HUES64 (cell line): ENCODE measurements around the gene MST1.

Experiments used
- H3K27ac ChIP-seq: 2 replicates; pipeline ENCODE4 v1.7.0; 2013; ENCODE audit warnings: low read depth, low read length, inconsistent platforms
- H3K27me3 ChIP-seq: 2 replicates; pipeline ENCODE4 v1.6.1; 2013; ENCODE audit warnings: mild to moderate bottlenecking, low read length; ENCODE audit not compliant: insufficient read depth
- H3K36me3 ChIP-seq: 2 replicates; pipeline ENCODE4 v1.6.1; 2013; ENCODE audit warnings: mild to moderate bottlenecking, low read length; ENCODE audit not compliant: insufficient read depth
- H3K4me1 ChIP-seq: 2 replicates; pipeline ENCODE4 v1.6.1; 2013; ENCODE audit warnings: mild to moderate bottlenecking, low read length, moderate library complexity; ENCODE audit not compliant: insufficient read depth
- H3K4me3 ChIP-seq: 2 replicates; pipeline ENCODE4 v1.5.1; 2013; ENCODE audit warnings: mild to moderate bottlenecking, low read length, moderate library complexity
- H3K9ac ChIP-seq: 2 replicates; pipeline ENCODE4 v1.6.1; 2013; ENCODE audit warnings: mild to moderate bottlenecking, low read depth, low read length
- H3K9me3 ChIP-seq: 2 replicates; pipeline ENCODE4 v1.6.1; 2013; ENCODE audit warnings: low read depth, low read length; ENCODE audit not compliant: insufficient read depth
- WGBS: fragments of 150-250, 120-280 bp; methylation state at CpG from one replicate; pipeline ENCODE4 v1.1.7; 2013; ENCODE audit warnings: missing lambda C conversion rate; 5-methylcytosine and 5-hydroxymethylcytosine counted together

The MST1 gene

GRCh38 chr3:49717211-49717958, 28.1 kb upstream of the MST1 start:
- no peaks in the 10 kb centered on the region for H3K9me3 ChIP-seq
- H3K9ac ChIP-seq: no peak overlapping the region
- 0 out of 2 replicates have a peak, but pooled peaks cover 6% of the 10 kb centered on the region for H3K4me1 ChIP-seq
- H3K27me3 ChIP-seq: no peaks in the 10 kb centered on the region
- no peak overlapping the region for H3K27ac ChIP-seq
- no peak overlapping the region for H3K4me3 ChIP-seq
- peaks cover 23% of the 10 kb centered on the region for H3K36me3 ChIP-seq
- WGBS: 91% methylated on average over 13 of the region's 14 CpGs

DNA sequence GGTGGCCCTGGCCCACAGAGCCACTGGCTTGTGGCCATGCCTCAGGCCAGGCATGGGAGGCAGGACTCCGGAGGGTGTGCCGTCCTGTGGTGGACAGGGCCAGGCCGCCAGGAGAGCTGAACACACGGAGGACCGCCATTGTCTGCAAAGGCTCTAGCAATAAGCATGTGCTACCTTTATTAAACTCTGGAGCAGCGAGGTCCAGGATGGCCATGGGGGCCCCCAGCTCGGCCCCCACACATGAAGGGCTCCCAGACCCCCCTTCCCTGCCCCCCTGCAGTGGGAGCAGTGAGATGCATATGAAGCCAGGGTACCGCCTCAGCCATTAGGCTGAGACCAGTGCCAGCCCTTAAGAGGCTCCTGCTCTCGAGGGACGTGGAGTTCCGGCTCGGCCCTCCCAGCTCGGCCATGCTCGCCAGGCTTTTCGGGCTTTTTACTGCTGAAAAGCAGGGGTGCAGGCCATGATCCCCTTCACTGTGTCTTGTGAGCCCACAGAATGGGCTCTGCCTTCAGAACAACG, 27.5 kb upstream of the MST1 start:
- Histone ChIP-seq H3K36me3 (peaks cover 17% of the 10 kb centered on the region), H3K27me3 (no peaks in the 10 kb centered on the region), H3K27ac (no peak overlapping the region), H3K4me1 (0 out of 2 replicates have a peak, but pooled peaks cover 6% of the 10 kb centered on the region), H3K9me3 (no peaks in the 10 kb centered on the region), H3K4me3 (no peak overlapping the region), H3K9ac (no peak overlapping the region)
- WGBS: 93% methylated on average over 16 of the region's 16 CpGs

GRCh38 chr3:49716169-49716568, 26.9 kb upstream of the MST1 start:
- no peak overlapping the region for H3K4me3 ChIP-seq
- 94% methylated on average over 7 of the region's 7 CpGs for WGBS

GRCh38 chr3:49715611-49716121, 26.4 kb upstream of the MST1 start:
- 93% methylated on average over 13 of the region's 13 CpGs for WGBS
- H3K9me3 ChIP-seq: no peaks in the 10 kb centered on the region
- H3K4me3 ChIP-seq: no peak overlapping the region
- no peak overlapping the region for H3K27ac ChIP-seq
- 0 out of 2 replicates have a peak, but pooled peaks cover 6% of the 10 kb centered on the region for H3K4me1 ChIP-seq
- H3K36me3 ChIP-seq: peaks cover 6% of the 10 kb centered on the region; the same call in 1 of the 2 replicates
- H3K9ac ChIP-seq: no peak overlapping the region
- no peaks in the 10 kb centered on the region for H3K27me3 ChIP-seq

More at GRCh38 chr3:49716169-49716568, 26.9 kb upstream of the MST1 start:
- Histone ChIP-seq H3K9me3 (no peaks in the 10 kb centered on the region), H3K36me3 (peaks cover 11% of the 10 kb centered on the region), H3K27ac (no peak overlapping the region), H3K4me1 (0 out of 2 replicates have a peak, but pooled peaks cover 6% of the 10 kb centered on the region), H3K27me3 (no peaks in the 10 kb centered on the region), H3K9ac (no peak overlapping the region)

GRCh38 chr3:49714728-49715550, 25.7 kb upstream of the MST1 start:
- H3K4me3 ChIP-seq: no peak overlapping the region
- H3K36me3 ChIP-seq: peaks cover 6% of the 10 kb centered on the region; the same call in 1 of the 2 replicates
- H3K4me1 ChIP-seq: 0 out of 2 replicates have a peak, but pooled peaks cover 6% of the 10 kb centered on the region
- H3K27me3 ChIP-seq: no peaks in the 10 kb centered on the region
- 91% methylated on average over 13 of the region's 13 CpGs for WGBS
- H3K27ac ChIP-seq: no peak overlapping the region
- no peaks in the 10 kb centered on the region for H3K9me3 ChIP-seq
- no peak overlapping the region for H3K9ac ChIP-seq

DNA sequence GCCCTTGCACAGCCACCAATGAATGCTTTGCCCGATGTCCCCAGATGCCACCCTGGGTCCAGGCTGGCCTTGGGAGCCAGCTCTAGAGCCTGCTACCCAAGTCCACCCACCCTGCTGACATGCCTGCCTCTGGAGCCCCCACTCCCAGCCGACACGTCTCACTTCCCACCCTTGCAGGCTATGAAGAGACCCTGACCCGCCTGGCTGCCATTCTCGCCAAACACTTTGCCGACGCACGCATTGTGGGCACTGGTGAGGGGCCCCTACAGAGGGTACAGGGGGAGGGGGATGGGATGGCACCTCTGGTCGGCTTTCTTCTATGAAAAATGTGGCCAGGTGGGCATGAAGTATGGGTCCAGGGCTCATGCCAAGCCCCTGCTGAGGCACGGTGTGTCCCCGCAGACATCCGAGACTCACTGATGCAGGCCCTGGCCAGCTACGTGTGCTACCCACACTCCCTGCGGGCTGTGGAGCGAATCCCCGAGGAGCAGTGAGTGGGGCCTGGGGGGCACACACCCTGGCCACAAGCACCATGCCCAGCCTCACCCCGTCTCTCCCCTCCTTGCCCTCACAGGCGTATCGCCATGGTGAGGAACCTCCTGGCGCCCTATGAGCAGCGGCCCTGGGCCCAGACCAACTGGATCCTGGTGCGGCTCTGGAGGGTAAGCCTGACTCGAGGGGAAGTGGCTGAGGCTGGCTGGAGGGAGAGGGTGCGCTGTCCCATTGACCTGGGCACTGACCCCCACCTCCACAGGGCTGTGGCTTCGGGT, 24.2 kb upstream of the MST1 start:
- Histone ChIP-seq H3K4me1 (0 out of 2 replicates have a peak, but pooled peaks cover 2% of the 10 kb centered on the region), H3K9me3 (no peaks in the 10 kb centered on the region), H3K27me3 (no peaks in the 10 kb centered on the region), H3K27ac (no peak overlapping the region), H3K36me3 (peaks cover 6% of the 10 kb centered on the region; the same call in 1 of the 2 replicates), H3K4me3 (no peak overlapping the region), H3K9ac (no peak overlapping the region)
- 94% methylated on average over 25 of the region's 25 CpGs for WGBS

- WGBS: 82% methylated on average over 7 of the region's 7 CpGs
- Histone ChIP-seq H3K9me3 (no peaks in the 10 kb centered on the region), H3K36me3 (peaks cover 6% of the 10 kb centered on the region; the same call in 1 of the 2 replicates), H3K27ac (no peak overlapping the region), H3K9ac (no peak overlapping the region), H3K4me3 (no peak overlapping the region), H3K27me3 (no peaks in the 10 kb centered on the region), H3K4me1 (no peaks in the 10 kb centered on the region)
Measured at GRCh38 chr3:49712631-49713317, 23.5 kb upstream of the MST1 start.

GRCh38 chr3:49712166-49712565, 22.9 kb upstream of the MST1 start:
- peaks cover 6% of the 10 kb centered on the region; the same call in 1 of the 2 replicates for H3K36me3 ChIP-seq
- H3K27ac ChIP-seq: no peak overlapping the region
- no peak overlapping the region for H3K4me3 ChIP-seq
- 94% methylated on average over 11 of the region's 11 CpGs for WGBS
- no peaks in the 10 kb centered on the region for H3K27me3 ChIP-seq
- no peaks in the 10 kb centered on the region for H3K9me3 ChIP-seq
- no peaks in the 10 kb centered on the region for H3K4me1 ChIP-seq
- no peak overlapping the region for H3K9ac ChIP-seq

DNA sequence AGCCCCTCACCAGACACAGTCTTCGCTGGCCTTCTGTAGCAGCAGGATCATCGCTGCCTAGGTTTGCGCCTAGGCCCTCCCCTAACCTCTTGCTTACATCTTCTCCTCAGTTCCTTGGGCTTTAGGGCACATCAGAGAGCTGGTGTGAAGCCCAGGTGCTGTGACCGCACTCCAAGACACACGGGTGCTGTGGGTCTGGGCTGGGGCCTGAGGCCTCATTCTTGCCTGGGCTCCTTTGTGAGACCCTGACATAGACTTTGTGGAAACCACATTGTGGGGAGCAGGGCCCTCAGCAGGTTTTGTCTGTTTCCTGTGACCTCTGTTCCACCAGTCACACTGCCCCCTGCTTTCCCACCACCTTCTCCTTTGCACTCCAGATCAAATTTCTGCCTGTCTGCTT, 22.2 kb upstream of the MST1 start:
- no peak overlapping the region for H3K27ac ChIP-seq
- no peaks in the 10 kb centered on the region for H3K27me3 ChIP-seq
- H3K9me3 ChIP-seq: no peaks in the 10 kb centered on the region
- H3K36me3 ChIP-seq: peaks cover 10% of the 10 kb centered on the region; the same call in 1 of the 2 replicates
- no peak overlapping the region for H3K4me3 ChIP-seq
- no peaks in the 10 kb centered on the region for H3K4me1 ChIP-seq
- H3K9ac ChIP-seq: no peak overlapping the region
- 94% methylated on average over 5 of the region's 5 CpGs for WGBS

DNA sequence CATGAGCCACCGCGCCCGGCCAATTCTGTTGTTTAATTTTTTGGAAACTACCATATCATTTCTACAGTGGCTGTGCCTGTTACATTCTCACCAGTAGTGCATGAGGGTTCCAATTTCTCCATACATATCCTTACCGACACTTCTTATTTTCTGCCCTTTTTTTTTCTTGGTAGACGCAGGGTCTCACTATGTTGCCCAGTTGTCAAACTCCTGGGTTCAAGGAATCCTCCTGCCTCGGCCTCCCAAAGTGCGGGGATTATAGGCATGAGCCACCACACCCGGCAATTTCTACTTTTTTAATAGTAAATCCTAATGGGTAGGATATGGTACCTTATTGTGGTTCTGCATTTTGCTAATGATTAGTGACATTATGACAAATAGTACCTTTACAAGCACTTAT, 20.6 kb upstream of the MST1 start:
- Histone ChIP-seq H3K9ac (no peak overlapping the region), H3K4me3 (no peak overlapping the region), H3K36me3 (0 out of 2 replicates have a peak, but pooled peaks cover 11% of the 10 kb centered on the region), H3K9me3 (no peaks in the 10 kb centered on the region), H3K27me3 (no peaks in the 10 kb centered on the region), H3K4me1 (no peaks in the 10 kb centered on the region), H3K27ac (no peak overlapping the region)
- WGBS: 91% methylated on average over 8 of the region's 8 CpGs
